Left lung (tissue), 14 donors: ENCODE data around the gene ZNF140. TPM values are rescaled to one million over a fixed set of nuclear protein-coding genes. Genes with fewer than 3 reads are reported as not detected.

Source experiments
- ATAC-seq: fragments of 200-7000 bp; cut with Tn5 transposase; one replicate; pipeline ENCODE4 v1.9.1; 2020; ENCODE audit warnings: moderate library complexity
- DNase-seq, 4 donors: peaks; one replicate each; pipeline ENCODE4 v3.0.0-alpha.2; 2013 to 2020
- H3K27ac ChIP-seq, 2 donors: fragments of 200-600 bp; sonication (generic) in 1 of 2; one replicate each; pipeline versions ENCODE4 v1.5.0 to v1.8.0; 2020 to 2021
- H3K27me3 ChIP-seq, 2 donors: fragments of 200-600 bp; sonication (generic) in 1 of 2; one replicate each; pipeline versions ENCODE4 v1.5.0 to v1.8.0; 2020 to 2021
- H3K36me3 ChIP-seq, 2 donors: fragments of 200-600 bp; sonication (generic) in 1 of 2; one replicate each; pipeline versions ENCODE4 v1.5.0 to v1.8.0; 2020 to 2021
- H3K4me1 ChIP-seq, 2 donors: fragments of 200-600 bp; one replicate each; pipeline ENCODE4 v1.8.0; 2021
- H3K4me3 ChIP-seq, 2 donors: fragments of 200-600 bp; sonication (generic) in 1 of 2; one replicate each; pipeline versions ENCODE4 v1.5.0 to v1.8.0; 2020 to 2021; ENCODE audit warnings: mild to moderate bottlenecking in 1 of 2
- H3K9me3 ChIP-seq, 2 donors: fragments of 200-600 bp; sonication (generic) in 1 of 2; one replicate each; pipeline versions ENCODE4 v1.5.0 to v1.8.0; 2020 to 2021
- intact Hi-C, 2 donors: fragments of 100-400 bp; cut with DNase I; formaldehyde crosslinking; loops; one replicate each; pipeline versions ENCODE4 v1.11.2 to v1.14.2; 2022
- long read RNA-seq, 12 donors: library from polyadenylated mRNA in 2 of 12; unstranded in 2 of 12; transcript quantifications; one replicate each; pipeline ENCODE4 v2.0.0 and lab custom pipeline, GENCODE V29; 2019 to 2026
- polyA plus RNA-seq, 6 donors: library from polyadenylated mRNA; unstranded; fragments of 120-200 nt; gene quantifications; one replicate each; pipeline ENCODE4 v1.2.1, GENCODE V29; 2013; ENCODE audit not compliant: insufficient read length in 6 of 6
- total RNA-seq, 2 donors: library from RNA; stranded (reverse); fragmentation: NEBNext Ultra II Directional; extraction: Animal tissue kit (Norgen Biotek cat#: 25700); gene quantifications; one replicate each; pipeline ENCODE4 v1.2.1, GENCODE V29; 2021
- TF ChIP-seq, protein P1 (sequence below), 2 donors: fragments of 200-600 bp; sonication (generic) in 1 of 2; IDR thresholded peaks; one replicate each; pipeline versions ENCODE4 v1.5.0 to v1.8.0; 2021; ENCODE audit warnings: antibody characterized with exemption in 2 of 2
- donor health status: DM: no; HTN: yes; CAD: no.
- donor health status: DM: no; HTN: no; CAD: no.

The ZNF140 gene
- 10 to 100 TPM; 12.2 to 14.4 TPM for total RNA-seq
- 10 to 100 TPM; 39.3 to 44.2 (median 40.7) TPM for polyA plus RNA-seq
- long read RNA-seq, donor 1, partial matches to known transcripts = 0 of 5 reads
- long read RNA-seq, donor 1, other reads (novel, unspliced or antisense) = 0 of 5 reads
- long read RNA-seq, donor 2, partial matches to known transcripts = 0 of 5 reads
- long read RNA-seq, donor 2, other reads (novel, unspliced or antisense) = 0 of 5 reads
- long read RNA-seq, donor 3, partial matches to known transcripts = 0 of 5 reads
- long read RNA-seq, donor 3, other reads (novel, unspliced or antisense) = 0 of 5 reads
- long read RNA-seq, donor 4, partial matches to known transcripts = 0 of 3 reads
- long read RNA-seq, donor 4, other reads (novel, unspliced or antisense) = 2 of 3 reads
- long read RNA-seq, donor 5, partial matches to known transcripts = 0 of 6 reads
- long read RNA-seq, donor 5, other reads (novel, unspliced or antisense) = 0 of 6 reads
- long read RNA-seq, donor 6, partial matches to known transcripts = 0 of 8 reads
- long read RNA-seq, donor 6, other reads (novel, unspliced or antisense) = 0 of 8 reads
- long read RNA-seq, donor 7, partial matches to known transcripts = 0 of 2 reads
- long read RNA-seq, donor 7, other reads (novel, unspliced or antisense) = 0 of 2 reads
- long read RNA-seq, donor 8, transcript ZNF140-209 (6 exons, 2,328 nt) = major isoform, 5 of 23 reads
- long read RNA-seq, donor 8, partial matches to known transcripts = 17 of 23 reads
- long read RNA-seq, donor 8, other reads (novel, unspliced or antisense) = 0 of 23 reads
- long read RNA-seq, donor 9 = 0 reads
- long read RNA-seq, donor 10, partial matches to known transcripts = 0 of 1 reads
- long read RNA-seq, donor 10, other reads (novel, unspliced or antisense) = 1 of 1 reads
- long read RNA-seq, donor 11, partial matches to known transcripts = 12 of 18 reads
- long read RNA-seq, donor 11, other reads (novel, unspliced or antisense) = 0 of 18 reads
- long read RNA-seq, donor 12, partial matches to known transcripts = 0 of 7 reads
- long read RNA-seq, donor 12, other reads (novel, unspliced or antisense) = 0 of 7 reads

DNA sequence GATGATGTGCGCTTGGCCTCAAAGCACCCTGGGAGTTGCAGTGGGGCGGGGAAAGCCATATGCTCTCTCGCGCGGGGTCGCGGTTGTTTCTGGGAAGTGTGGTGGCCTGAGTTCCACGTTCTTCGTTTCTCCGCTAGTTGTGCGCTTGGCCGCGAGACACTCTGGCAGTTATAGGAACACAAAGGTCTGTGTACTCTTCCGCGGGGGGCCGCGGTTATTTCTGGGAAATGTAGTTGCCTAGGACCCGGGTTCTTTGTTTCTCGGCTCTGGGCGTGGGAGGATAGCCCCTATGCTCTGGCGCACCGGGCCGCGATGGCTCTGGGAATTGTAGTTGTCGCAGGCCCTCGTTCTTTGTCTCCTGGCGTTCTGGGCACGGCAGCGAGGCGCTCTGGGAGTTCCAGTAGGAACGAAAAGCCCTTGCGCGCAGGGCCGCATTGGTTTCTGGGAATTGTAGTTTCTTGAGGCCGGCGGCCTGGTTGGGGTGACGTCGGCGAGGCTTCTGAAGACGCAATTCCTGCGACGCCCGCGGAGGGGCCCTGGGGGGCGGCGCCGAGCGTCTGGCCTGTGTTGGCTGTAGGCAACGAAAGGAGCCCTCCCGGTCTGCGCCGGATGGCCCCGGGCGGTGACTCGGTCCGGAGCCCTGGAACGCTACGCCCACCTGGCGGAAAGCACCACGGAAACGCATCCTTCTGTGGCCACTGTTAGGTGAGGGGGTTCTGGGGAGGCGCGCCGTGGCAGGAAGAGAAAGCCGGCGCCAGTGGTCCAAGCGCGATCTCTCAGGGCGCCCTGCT, at the start of gene ZNF140:
TSS of gene ZNF140 (plus strand) at position 556 of the 791 bp plus-strand sequence. CDS start 398 bp downstream, outside the sequence.
- peak; percentile 96 to 98 (median 98) for DNase-seq
- Histone ChIP-seq H3K27me3 (no peaks in the 10 kb centered on the region), H3K27ac (peak within 1 kb of the TSS; percentile 99), H3K4me3 (peak within 1 kb of the TSS; percentile 67 to 76), H3K9me3 (peaks cover 0 to 85% of the 10 kb centered on the region in 2 donors), H3K4me1 (peaks cover 4 to 5% of the 10 kb centered on the region in 2 donors), H3K36me3 (peaks cover under 1 to 38% of the 10 kb centered on the region in 2 donors)
- intact Hi-C loops = no loop called here
- TF ChIP-seq, protein P1, sequence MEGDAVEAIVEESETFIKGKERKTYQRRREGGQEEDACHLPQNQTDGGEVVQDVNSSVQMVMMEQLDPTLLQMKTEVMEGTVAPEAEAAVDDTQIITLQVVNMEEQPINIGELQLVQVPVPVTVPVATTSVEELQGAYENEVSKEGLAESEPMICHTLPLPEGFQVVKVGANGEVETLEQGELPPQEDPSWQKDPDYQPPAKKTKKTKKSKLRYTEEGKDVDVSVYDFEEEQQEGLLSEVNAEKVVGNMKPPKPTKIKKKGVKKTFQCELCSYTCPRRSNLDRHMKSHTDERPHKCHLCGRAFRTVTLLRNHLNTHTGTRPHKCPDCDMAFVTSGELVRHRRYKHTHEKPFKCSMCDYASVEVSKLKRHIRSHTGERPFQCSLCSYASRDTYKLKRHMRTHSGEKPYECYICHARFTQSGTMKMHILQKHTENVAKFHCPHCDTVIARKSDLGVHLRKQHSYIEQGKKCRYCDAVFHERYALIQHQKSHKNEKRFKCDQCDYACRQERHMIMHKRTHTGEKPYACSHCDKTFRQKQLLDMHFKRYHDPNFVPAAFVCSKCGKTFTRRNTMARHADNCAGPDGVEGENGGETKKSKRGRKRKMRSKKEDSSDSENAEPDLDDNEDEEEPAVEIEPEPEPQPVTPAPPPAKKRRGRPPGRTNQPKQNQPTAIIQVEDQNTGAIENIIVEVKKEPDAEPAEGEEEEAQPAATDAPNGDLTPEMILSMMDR (IDR thresholded peaks at IDR 0.05) = peak; percentile 18 to 59
- ATAC-seq = peak; percentile 88

DNA sequence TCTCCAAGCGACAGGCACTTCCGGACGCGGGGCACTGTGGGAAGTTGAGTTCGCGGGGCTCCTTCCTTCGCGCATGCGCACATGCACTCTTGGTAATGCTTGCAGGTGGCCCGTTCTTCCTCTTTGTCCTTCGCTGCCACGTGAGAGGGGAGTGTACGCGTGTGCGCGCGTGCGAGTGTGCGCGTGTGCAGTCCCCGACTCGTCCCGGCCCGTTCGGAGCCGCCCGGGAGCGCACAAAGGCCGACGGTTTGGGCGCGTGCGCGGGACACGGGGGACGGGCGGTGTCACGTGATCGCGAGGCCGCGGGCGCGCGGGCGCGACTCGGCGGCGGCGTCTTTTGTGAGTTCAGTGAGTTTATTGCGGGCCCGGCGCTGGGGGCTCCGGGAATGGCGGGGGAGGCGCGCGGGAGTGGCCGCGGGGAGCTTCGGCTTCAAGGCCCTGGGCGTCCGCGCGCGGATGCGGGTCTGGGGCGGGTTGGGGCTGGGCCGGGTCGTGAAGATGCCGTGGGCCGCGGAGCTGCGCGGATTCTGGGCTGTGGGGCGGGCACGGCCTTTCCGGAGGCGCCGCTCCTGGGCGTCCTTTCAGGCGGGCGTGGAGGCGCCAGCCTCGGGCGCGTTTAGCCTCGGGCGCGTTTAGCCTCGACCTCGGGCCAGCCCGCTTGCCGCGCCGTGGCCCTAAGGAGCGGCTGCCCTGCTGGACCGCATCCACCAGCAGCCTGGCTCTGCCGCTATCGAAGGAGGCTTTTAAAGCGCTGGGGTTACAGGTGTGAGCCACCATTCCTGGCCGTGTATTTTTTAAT, 43.3 kb upstream of the ZNF140 start, which contains the start of gene ZNF84:
TSS of gene ZNF84 (plus strand) at position 303 of the 799 bp plus-strand sequence. CDS start 3,959 bp downstream, outside the sequence.
- Histone ChIP-seq H3K4me1 (peaks cover 4 to 9% of the 10 kb centered on the region in 2 donors), H3K4me3 (peak within 1 kb of the TSS; percentile 67 to 68), H3K27me3 (no peaks in the 10 kb centered on the region), H3K9me3 (peaks cover 0 to 81% of the 10 kb centered on the region in 2 donors), H3K36me3 (peaks cover 0 to 35% of the 10 kb centered on the region in 2 donors), H3K27ac (peak within 1 kb of the TSS; percentile 92)
- peak; percentile 96 to 98 (median 98) for DNase-seq
- TF ChIP-seq, protein P1 (IDR thresholded peaks at IDR 0.05) = no peak
- peak; percentile 98 for ATAC-seq
- intact Hi-C loops = no loop called here

DNA sequence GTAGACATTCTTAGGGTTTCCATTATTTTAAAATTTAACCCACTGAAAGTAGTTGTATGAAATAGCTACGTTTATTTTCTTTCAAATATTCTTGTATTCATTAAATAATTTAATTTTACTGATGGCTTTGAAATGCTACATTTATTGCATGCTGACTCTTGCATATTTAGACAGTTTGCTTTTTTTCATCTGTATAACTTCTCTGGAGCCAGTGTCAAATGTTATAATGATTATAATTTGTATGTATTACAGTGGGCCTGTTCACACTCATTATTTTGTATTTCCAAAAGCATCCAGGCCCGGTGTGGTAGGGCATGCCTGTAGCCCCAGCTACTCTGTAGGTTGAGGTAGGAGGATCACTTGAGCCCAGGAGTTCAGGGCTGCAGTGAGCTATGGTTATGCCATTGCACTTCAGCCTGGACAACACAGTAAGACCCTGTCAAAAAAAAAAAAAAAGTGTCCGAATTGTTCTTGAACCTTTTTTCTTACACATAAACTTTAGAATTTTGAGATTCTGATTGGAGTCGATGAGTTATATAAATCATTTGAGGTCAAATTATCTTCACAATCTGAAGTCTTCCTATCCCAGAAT, 42.5 kb upstream of the ZNF140 start:
- intact Hi-C loops = no loop called here
- peaks cover 4 to 9% of the 10 kb centered on the region in 2 donors for H3K4me1 ChIP-seq
- peaks cover 0 to 43% of the 10 kb centered on the region in 2 donors for H3K36me3 ChIP-seq
- H3K27me3 ChIP-seq = no peaks in the 10 kb centered on the region
- peak overlapping the region; percentile 67 to 68 for H3K4me3 ChIP-seq
- DNase-seq = no peak
- TF ChIP-seq, protein P1 (IDR thresholded peaks at IDR 0.05) = no peak
- H3K9me3 ChIP-seq = peaks cover 0 to 81% of the 10 kb centered on the region in 2 donors
- H3K27ac ChIP-seq = peak overlapping the region; percentile 92
- no peak for ATAC-seq

- Histone ChIP-seq H3K27ac (no peak overlapping the region), H3K27me3 (no peaks in the 10 kb centered on the region), H3K9me3 (peaks cover 28 to 100% of the 10 kb centered on the region in 2 donors), H3K4me1 (no peaks in the 10 kb centered on the region), H3K36me3 (peaks cover 5 to 100% of the 10 kb centered on the region in 2 donors), H3K4me3 (no peak overlapping the region)
- DNase-seq (no peak), ATAC-seq (no peak)
- TF ChIP-seq, protein P1 (IDR thresholded peaks at IDR 0.05) = no peak
- intact Hi-C loops = no loop called here
Observed at GRCh38 chr12:133046698-133047097, 34.0 kb upstream of the ZNF140 start.
